IPS-11a (cell line): Measurements from ENCODE around the gene USP30.
"Not testable (repeated sequence)": the region's sequence is repeated elsewhere in the genome, so short reads cannot be mapped to it uniquely, and the experiment has no call there.

Experiments used
- H3K4me3 ChIP-seq: one replicate; pipeline ENCODE4 v1.5.1; 2013; ENCODE audit warnings: low read depth, low read length, control low read depth

The USP30 gene

GRCh38 chr12:109052414-109053323 lies at the start of gene USP30:
TSS of gene USP30 (plus strand) at chr12:109052576. CDS start at chr12:109052679, 103 bp downstream.
- H3K4me3 ChIP-seq, result peak within 1 kb of the TSS; percentile 93

- H3K4me3 ChIP-seq, result no peak overlapping the region
Observed at GRCh38 chr12:109004017-109004416, 48.4 kb upstream of the USP30 start.

- H3K4me3 ChIP-seq, result no peak overlapping the region
Observed at GRCh38 chr12:109009766-109010165, 42.6 kb upstream of the USP30 start.

DNA sequence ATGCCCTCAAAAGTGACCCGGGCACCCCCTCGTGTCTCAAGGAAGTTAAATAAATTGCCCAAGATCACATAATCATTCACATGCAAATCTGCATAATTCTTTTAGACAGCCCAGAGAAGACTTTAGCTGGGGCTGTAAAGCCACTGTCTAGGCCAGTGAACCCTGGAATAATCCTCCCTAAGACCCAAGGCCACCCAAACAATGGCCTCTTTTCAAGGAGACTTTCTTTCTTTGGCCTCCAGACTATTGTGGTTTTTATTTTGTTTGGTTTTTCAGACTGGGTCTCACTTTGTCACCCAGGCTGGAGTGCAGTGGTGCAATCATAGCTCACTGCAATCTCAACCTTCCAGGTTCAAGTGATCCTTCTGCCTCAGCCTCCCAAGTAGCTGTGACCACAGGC lies 42.1 kb upstream of the USP30 start:
- no peak overlapping the region for H3K4me3 ChIP-seq

GRCh38 chr12:109014984-109015765 lies 37.2 kb upstream of the USP30 start:
- no peak overlapping the region for H3K4me3 ChIP-seq

DNA sequence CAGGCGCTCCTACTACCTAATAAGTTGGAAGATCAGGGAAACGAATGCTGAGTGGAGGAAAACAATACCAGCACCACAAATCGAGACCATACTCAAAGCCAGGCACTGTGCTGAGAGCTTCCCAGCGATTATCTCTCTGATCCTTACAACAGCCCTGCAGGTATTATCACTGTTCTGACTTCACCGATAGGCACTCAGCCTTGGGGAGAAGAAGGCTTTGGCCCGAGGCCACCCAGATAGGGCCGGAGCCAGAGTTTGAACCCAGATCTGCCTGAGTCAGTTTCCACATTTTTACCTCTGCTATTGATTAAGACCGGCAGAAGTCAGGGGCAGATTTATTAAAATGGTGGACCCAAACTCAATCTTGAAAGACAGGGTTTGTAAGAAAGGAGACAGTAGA lies 36.4 kb upstream of the USP30 start:
- no peak overlapping the region for H3K4me3 ChIP-seq

DNA sequence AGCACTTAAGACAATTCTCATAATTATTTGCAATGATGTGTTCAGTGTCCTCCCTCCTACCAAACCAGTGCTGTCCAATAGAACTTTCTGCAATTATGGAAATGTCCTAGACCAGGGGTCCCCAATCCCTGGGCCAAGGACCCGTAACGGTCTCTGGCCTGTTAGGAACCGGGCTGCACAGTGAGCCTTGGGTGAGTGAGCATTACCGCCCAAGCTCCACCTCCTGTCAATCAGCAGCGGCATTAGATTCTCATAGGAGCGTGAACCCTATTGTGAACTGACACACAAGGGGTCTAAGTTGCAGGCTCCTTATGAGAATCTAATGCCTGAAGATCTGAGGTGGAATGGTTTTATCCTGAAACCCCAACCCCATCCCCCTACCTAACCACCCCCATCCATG lies 35.4 kb upstream of the USP30 start:
- H3K4me3 ChIP-seq, result no peak overlapping the region

- H3K4me3 ChIP-seq, result no peak overlapping the region
Observed at GRCh38 chr12:109018296-109018695, 34.1 kb upstream of the USP30 start.

DNA sequence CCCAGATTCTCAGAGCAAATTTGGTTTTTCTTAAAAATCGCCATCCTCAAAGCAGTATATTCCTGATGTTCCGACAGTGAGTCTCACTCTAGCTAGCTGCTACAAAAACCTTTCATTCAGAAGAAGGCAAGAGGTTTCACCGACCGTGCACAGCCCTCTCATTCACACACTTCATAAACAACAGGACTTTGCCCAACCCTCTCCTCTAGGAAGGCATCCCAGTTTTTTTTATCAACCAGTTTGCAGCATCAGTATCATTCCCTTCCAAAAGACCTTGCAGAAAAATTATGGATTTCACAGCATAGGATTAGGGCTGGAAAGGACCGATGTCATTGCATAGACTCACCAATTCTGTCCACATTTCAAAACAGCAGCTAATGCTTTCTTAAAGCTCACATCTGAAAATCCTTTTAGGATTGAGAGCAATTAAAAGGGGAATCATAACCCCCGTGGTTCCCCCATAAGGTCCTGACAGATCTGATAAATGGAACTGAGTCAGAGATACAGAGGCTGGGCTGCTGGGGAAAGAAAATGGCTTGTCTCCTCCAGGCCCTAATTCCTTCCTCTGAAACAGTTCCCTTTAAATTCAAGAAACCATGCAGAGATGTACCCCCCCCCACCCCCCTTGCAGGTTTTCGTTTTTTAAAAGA lies 32.1 kb upstream of the USP30 start:
- peak overlapping the region; percentile 17 for H3K4me3 ChIP-seq

- peak within 1 kb of the TSS; percentile 43 for H3K4me3 ChIP-seq
Observed at GRCh38 chr12:109020796-109021380, 31.5 kb upstream of the USP30 start, which contains the start of gene SVOP. TSS of gene SVOP (minus strand) at chr12:109021068. CDS start at chr12:109020868, 200 bp downstream.

DNA sequence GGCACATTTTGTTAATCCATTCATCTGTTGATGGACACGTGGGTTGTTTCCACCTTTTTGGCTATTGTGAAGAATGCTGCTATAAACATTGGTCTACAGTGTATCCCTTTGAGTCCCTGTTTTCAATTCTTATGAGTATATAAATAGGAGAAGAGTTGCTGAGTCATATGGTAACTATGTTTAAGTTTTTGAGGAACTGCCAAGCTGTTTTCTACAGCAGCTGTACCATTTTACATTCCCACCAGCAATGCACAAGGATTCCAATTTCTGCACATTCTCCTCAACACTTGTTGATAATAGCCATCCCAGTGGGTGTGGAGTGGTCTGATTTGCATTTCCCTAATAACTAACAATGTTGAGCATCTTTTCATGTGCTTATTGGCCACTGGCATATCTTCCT lies 24.6 kb upstream of the USP30 start:
- no peak overlapping the region for H3K4me3 ChIP-seq

GRCh38 chr12:109028624-109029023 lies 23.8 kb upstream of the USP30 start:
- H3K4me3 ChIP-seq, result not testable (repeated sequence)

DNA sequence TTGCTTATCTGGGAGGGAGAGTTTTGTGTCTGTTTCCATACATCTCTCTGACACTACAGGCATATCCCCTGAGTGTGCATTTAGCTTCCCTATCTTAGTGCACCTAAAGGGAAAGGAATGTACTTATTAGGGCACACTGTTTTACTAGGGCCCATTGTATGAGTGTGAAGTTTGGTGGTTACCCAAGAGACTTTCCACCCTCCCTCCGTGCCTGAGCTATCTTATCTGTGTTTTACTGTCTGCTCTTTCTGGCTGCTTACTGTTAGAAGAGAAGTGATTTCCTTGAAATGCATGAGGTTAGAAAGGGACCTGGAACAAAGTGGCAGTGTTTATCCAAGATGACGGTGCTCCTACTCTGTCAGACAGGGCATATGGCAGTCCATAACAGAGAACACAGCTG lies 23.0 kb upstream of the USP30 start:
- no peak overlapping the region for H3K4me3 ChIP-seq

- no peak overlapping the region for H3K4me3 ChIP-seq
Observed at GRCh38 chr12:109033239-109034196, 18.9 kb upstream of the USP30 start.

DNA sequence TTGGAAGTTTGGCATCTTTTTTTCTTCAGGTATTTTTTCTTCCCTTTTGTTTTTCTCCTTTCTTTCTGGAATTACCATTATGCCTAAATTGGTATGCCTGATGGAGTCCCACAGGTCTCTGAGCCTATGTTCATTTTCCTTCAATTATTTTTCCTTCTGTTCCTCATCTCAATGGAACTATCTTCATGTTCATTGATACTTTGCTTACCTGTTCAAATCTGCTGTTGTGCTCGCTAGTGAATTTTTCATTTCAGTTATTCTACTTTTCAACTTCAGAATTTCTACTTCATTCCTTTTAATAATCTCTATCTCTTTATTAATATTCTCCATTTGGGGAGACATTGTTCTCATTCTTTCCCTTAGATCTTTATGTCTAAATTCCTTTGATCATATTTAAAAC lies 15.4 kb upstream of the USP30 start:
- no peak overlapping the region for H3K4me3 ChIP-seq

DNA sequence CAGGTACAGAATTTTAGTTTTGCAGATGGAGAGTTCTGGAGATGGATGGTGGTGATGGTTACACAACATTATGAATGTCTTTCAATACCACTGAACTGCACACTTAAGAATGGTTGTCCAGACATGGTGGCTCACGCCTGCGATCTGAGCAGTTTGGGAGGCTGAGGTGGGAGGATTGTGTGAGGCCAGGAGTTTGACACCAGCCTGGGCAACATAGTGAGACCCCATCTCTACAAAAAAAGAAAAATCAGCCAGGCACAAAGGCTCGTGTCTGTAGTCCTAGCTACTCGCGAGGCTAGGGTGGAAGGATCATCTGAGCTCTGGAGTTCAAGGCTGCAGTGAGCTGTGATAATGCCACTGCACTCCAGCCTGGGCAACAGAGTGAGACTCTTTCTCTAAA lies 8.1 kb upstream of the USP30 start:
- H3K4me3 ChIP-seq, result no peak overlapping the region

DNA sequence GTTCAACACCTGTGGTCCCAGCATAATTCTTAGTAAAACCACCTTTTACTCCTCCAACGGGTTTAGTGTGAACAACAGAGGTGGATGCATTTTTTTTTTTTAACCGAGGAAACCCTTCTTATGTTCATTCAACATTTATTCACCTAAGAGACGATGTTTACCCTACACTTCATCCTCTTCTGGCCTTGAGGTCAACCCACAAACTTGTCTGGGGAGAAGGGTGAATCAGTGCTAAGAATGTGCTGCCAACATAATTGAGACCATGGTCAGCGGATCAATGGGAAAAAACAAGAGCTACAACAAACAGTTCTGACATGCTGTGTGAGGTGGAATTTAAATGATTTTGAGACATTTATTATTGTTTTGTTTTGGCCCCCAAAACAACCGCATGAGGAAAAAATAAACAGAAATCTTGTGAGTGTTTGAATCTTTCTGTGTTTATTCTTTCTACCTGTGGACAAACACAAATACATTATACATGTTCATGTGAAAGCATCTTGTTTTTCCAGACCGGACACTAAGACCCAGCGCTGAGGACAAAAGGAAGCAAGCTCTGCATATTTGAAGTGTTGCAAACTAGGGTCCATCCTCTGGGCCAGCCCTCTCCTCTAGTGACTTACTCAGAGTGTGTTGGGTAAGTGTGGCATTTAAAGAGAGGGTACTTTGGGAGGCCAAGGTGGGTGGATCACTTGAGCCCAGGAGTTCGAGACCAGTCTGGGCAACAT lies 5.1 kb upstream of the USP30 start:
- no peak overlapping the region for H3K4me3 ChIP-seq

- not testable (repeated sequence) for H3K4me3 ChIP-seq
Observed at GRCh38 chr12:109048706-109049105, 3.7 kb upstream of the USP30 start.

- H3K4me3 ChIP-seq, result not testable (repeated sequence)
Observed at GRCh38 chr12:109049794-109050193, 2.6 kb upstream of the USP30 start.
